ENCODE results near the gene RNF11. TPM values are rescaled to one million over a fixed set of nuclear protein-coding genes. Genes with fewer than 3 reads are reported as not detected.

Gene RNF11
- total and polyA plus RNA-seq, 2 donors, result 122 to 130 TPM

Other genes starting within 250 kb of the RNF11 start
- gene C1orf185, start 134.0 kb upstream of the RNF11 start, total RNA-seq, result not detected
- gene C1orf185, start 134.0 kb upstream of the RNF11 start, polyA plus RNA-seq, result not detected
- 4.1 TPM for gene TTC39A, start 94.3 kb downstream of the RNF11 start, total RNA-seq
- gene TTC39A, start 94.3 kb downstream of the RNF11 start, polyA plus RNA-seq, result 2.5 TPM

Data from urinary bladder (tissue), 2 donors.